ENCODE measurements around the gene ZNF853. TPM values are rescaled to one million over a fixed set of nuclear protein-coding genes. Genes with fewer than 3 reads are reported as not detected.
"Not testable (repeated sequence)": the region's sequence is repeated elsewhere in the genome, so short reads cannot be mapped to it uniquely, and the experiment has no call there.

Gene ZNF853
- total RNA-seq, 1 experiment from 2014 or later: 0.88 TPM

GRCh38 chr7:6651851-6652445 lies 36.5 kb downstream of the ZNF853 start:
- DNase-seq (ENCODE audit: low read depth): no peak

- no peak for DNase-seq (ENCODE audit: low read depth)
Measured at GRCh38 chr7:6652446-6653011, 37.1 kb downstream of the ZNF853 start.

GRCh38 chr7:6653071-6654003 lies 37.9 kb downstream of the ZNF853 start:
- DNase-seq (ENCODE audit: low read depth): no peak

GRCh38 chr7:6654113-6654841 lies 38.9 kb downstream of the ZNF853 start:
- DNase-seq (ENCODE audit: low read depth): no peak

GRCh38 chr7:6654842-6655610 lies 39.6 kb downstream of the ZNF853 start:
- no peak for DNase-seq (ENCODE audit: low read depth)

GRCh38 chr7:6655636-6656385 lies 40.4 kb downstream of the ZNF853 start:
- DNase-seq (ENCODE audit: low read depth): no peak

GRCh38 chr7:6656413-6656812 lies 41.0 kb downstream of the ZNF853 start:
- no peak for DNase-seq (ENCODE audit: low read depth)

- DNase-seq (ENCODE audit: low read depth): no peak
Measured at GRCh38 chr7:6658618-6659345, 43.4 kb downstream of the ZNF853 start.

GRCh38 chr7:6670851-6671250 lies 55.4 kb downstream of the ZNF853 start:
- DNase-seq (ENCODE audit: low read depth): not testable (repeated sequence)

Other genes starting within 250 kb of the ZNF853 start
- 106 and 202 TPM in 2 replicates for gene RAC1, start 241.1 kb upstream of the ZNF853 start, total RNA-seq (2014; rRNA removed; shearing (Covaris generic))
- gene DAGLB, start 167.7 kb upstream of the ZNF853 start, total RNA-seq (2014; rRNA removed; shearing (Covaris generic)): 11.0 and 17.1 TPM in 2 replicates
- 66.7 and 125 TPM in 2 replicates for gene KDELR2, start 131.5 kb upstream of the ZNF853 start, total RNA-seq (2014; rRNA removed; shearing (Covaris generic))
- not detected in 2 replicates for gene GRID2IP, start 64.1 kb upstream of the ZNF853 start, total RNA-seq (2014; rRNA removed; shearing (Covaris generic))
- gene ZDHHC4, start 38.2 kb upstream of the ZNF853 start, total RNA-seq (2014; rRNA removed; shearing (Covaris generic)): 41.7 and 55.9 TPM in 2 replicates
- gene INTS15, start 25.6 kb upstream of the ZNF853 start, total RNA-seq (2014; rRNA removed; shearing (Covaris generic)): 30.5 and 38.1 TPM in 2 replicates
- 13.8 and 17.4 TPM in 2 replicates for gene ZNF316, start 21.7 kb downstream of the ZNF853 start, total RNA-seq (2014; rRNA removed; shearing (Covaris generic))
- 12.2 and 16.4 TPM in 2 replicates for gene ZNF12, start 91.3 kb downstream of the ZNF853 start, total RNA-seq (2014; rRNA removed; shearing (Covaris generic))
- gene RSPH10B2, start 138.5 kb downstream of the ZNF853 start, total RNA-seq (2014; rRNA removed; shearing (Covaris generic)): not detected in 2 replicates
- gene CCZ1B, start 210.7 kb downstream of the ZNF853 start, total RNA-seq (2014; rRNA removed; shearing (Covaris generic)): 40.3 and 45.0 TPM in 2 replicates